ENCODE data around the gene PM20D1.
A peak's percentile ranks its signal among the peaks of the same experiment; 100 is the strongest.
"Not testable (repeated sequence)": the region's sequence is repeated elsewhere in the genome, so short reads cannot be mapped to it uniquely, and the experiment has no call there.

PM20D1 gene

DNA sequence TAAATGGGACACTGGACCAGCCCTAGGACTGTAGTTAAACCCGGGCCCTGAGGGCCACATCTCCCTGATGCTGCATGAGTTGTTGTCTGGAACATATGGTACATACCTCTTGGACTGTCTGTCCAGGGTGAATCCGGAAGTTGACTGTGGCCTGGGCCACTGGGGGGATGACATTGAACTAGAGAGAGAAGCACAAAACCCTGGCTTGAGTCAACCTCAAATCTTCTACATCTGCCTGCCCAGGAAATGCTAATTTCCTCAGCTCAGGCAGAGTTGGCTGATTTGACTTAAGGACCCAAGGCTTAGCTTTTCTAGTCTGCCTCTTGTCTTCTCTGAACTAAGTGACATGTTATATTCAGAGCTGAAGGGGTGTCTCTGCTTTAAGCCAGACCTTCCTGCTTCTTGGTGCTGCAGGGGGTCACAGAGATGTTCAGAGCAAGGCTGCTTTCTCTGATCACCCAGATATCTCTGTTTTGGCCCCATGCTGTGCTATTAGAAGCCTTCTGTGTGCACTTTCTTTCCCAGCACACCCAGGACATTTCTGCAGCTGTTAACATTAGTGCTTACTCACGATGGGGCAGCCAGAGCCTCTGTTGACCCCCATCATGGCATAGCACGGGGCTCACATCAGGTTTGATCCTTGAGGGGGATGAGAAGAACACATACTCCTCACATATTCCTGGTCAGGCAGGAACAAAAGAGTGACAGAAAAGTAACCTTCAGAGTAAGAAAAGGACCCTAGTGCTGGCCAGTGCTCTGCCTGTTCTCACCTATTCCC, 9.6 kb downstream of the PM20D1 start:
- no peak for DNase-seq

GRCh38 chr1:205837382-205837970, 12.5 kb downstream of the PM20D1 start:
- DNase-seq: peak; percentile 23

GRCh38 chr1:205834751-205835150, 15.2 kb downstream of the PM20D1 start:
- no peak for DNase-seq

- no peak for DNase-seq
These were observed 17.6 kb downstream of the PM20D1 start for GRCh38 chr1:205832326-205832751.

DNA sequence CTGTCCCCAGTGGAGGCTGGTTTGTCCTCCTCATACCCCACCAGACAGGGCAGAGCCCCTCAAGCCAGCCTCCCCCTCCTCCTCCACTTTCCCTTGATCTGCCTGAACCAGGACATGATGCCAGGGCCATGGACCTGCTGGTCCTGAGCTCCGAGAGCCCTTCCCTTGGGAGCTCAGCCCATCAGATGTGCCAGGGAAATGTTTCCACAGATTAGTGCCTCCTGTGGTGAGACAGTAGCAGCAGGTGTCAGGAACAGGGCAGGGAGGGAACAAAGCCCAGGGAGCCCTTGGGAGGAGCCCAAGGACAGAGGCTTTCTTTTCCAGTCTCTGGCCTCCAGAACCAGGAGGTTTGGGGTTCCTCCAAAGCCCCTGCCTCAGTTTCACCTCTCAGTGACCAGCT, 22.3 kb downstream of the PM20D1 start:
- DNase-seq: no peak

DNA sequence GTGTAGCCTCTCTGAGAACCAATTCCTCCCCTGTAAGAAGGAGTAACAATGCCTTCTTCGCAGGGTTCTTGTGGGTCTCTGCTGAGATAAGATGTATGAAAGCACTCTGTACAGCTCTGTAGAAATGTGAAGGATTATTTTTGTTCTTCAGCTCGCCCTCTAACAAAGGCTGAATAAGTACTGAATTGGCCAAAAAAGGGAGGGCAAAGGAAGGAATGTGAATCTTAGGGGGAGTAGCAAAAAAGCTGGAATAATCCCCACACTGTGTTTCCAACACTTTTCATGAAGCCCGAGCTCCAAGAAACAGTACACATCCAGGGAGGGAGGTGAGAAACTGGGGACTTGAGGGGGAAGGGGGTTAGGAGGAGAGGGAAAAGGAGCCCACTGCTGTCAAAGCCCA, 22.9 kb downstream of the PM20D1 start:
- DNase-seq: no peak

DNA sequence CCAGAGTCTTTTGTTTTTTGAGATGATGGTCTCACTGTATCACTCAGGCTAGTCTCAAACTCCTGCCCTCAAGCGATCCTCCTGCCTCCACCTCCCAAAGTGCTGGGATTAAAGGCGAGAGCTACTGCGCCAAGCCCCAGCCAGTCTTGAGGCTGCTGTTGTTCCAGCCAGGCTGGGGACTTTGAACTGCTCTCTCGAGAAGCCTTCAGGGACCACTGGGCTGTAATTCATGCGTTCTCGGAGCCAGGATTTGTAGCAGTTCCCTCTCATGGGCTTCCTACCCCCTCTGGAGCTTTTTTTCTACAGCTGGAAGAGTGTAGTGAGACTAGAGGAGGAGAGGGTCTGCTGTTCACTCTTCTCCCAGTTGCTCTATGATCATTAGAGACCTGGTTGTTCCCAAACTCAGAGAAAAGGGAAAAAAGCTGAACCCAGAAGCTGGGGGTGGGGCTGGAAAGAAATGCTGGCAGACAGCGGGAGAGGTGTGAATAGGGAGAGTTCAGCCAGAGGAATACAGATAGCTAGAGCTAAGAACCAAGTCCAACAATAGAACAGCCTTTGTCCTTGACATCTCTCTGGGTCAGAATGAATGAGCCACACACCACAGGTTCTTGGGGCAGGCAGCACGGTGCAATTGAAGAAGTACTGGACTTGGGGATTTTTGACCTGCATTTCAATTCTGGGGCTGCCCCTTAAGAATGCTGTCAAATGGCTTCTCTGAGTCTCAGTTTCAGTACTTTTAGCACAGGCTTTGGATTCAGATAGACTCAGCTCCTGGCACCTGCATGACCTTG, 23.7 kb downstream of the PM20D1 start:
- DNase-seq: no peak

DNA sequence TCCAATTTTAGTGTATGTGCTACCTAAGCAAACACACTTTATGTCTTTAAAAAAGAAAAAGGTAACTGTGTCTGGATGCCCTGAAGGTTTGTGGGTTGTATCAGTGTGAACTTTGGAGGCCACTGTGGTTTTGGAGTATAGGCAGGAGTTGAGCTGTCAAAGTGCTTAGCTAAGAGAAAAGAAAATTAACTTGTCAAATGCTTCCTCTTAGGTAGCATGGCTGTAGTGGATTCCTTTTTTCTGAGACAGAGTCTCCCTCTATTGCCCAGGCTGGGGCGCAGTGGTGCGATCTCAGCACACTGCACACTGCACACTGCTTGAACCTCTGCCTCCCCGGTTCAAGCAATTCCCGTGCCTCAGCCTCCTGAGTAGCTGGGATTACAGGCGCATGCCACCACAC, 25.8 kb downstream of the PM20D1 start:
- DNase-seq: no peak

DNA sequence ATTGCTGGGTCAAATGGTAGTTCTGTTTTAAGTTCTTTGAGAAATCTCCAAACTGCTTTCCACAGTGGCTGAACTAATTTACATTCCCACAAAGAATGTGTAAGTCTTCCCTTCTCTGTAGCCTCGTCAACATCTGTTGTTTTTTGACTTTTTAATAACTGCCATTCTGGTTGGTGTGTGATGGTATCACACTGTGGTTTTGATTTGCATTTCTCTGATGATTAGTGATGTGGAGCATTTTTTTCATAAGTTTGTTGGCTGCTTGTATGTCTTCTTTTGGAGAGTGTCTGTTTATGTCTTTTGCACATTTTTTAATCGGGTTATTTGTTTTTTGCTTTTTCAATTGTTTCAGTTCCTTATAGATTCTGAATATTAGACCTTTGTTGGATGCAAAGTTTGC, 26.7 kb downstream of the PM20D1 start:
- not testable (repeated sequence) for DNase-seq

DNA sequence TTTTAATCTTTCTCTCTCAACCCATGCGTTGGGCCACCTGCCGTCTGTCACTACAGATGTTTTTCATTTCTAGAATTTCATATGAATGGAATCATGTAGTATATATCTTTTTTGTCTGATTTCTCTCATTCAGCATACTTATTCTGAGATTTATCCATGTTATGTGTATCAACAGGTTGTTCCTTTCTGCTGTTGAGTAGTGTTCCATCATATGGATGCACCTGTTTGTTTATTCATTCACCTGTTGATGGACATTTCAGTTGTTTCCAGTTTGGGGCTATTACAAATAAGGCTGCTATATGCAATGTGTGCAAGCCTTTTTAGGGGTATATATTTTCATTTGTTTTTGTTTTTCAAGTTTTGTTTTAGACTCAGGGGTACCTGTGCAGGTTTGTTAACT, 27.5 kb downstream of the PM20D1 start:
- DNase-seq: no peak

DNA sequence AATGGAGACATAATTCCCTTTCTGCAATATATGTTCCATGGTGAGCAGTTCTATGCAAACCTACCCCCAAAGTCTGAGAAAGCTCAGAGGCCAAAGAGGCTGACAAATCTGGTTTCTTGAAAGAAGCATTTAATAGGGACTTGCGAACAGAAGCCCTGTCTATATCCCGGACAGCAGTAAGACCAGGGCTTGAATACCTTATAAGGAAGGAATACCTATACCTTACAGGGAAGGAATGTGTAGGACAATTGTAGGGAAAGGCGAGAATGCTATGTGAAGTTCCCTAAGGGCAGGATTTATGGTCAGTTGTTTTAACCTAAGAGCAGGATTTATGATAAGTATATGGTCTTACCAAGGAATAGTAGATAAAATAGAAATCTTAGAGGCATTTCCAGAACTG, 31.9 kb downstream of the PM20D1 start:
- no peak for DNase-seq

DNA sequence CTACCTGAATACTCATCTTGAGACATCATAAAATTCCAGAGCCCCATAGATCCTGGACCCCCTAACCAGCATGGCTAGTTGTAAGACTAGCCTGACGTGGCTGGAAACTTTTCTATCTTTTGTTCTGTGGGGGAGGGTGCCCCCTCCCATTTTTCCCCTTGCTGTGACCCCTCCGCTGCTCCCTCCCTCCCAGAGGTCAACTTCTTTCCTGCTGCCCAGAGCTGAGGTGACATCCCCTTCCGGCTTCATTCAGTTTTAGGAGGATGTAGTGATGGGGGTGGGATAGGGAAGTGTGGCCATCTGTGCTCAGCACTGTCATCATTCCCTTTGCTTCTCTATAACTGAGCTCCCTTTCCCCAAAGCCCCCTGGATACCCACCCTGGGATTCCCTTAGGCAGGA, 32.6 kb downstream of the PM20D1 start:
- no peak for DNase-seq

- peak; percentile 52 for DNase-seq
These were observed 36.2 kb downstream of the PM20D1 start for GRCh38 chr1:205813755-205814058.

DNA sequence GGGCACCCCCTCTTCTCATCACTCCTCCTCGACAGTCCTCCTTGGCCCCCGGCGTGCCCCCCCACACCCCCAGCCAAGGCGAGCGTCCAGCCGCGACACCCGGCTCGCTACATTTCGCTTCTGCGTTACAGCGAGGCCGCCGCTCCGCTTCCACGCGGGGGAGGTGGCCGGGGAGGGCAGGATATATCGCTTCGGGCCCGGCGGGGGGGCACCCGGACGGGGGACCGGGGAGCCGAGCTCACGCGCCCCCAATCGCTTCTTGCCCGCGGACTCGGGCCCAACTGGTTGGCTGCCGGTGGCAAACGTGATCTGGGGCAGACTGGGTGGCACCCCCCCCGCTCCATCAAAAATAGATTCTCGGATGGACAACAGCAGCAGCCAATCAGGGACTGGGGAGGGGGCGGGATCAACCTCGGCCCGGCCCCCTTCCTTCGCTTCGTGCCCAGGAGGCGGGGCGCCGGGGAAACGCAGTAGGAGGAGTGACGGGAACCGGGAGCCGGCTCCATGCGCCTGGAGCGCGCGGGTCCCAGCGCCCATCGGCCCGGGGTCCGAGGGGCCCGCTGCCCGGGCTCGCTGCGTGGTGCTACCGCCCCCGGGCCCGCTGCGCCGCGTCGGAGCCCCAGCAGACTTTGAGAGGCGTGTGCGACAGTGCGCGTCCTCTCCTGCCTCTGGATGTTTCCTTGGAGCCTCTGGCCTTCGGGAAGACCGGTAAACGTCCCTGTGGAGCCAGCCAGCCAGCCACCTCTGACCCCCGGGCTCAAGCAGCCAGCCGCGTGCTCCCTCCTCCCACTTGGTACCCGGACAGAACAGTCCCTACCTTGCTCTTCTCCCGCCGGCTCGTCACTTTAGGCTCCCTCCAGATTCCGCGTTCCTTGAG, 36.8 kb downstream of the PM20D1 start, which contains the start of gene SLC41A1:
Gene SLC41A1 (minus strand): TSS at position 321 of the 877 bp plus-strand sequence. CDS start 2,757 bp downstream, outside the sequence.
- peak; percentile 82 for DNase-seq

DNA sequence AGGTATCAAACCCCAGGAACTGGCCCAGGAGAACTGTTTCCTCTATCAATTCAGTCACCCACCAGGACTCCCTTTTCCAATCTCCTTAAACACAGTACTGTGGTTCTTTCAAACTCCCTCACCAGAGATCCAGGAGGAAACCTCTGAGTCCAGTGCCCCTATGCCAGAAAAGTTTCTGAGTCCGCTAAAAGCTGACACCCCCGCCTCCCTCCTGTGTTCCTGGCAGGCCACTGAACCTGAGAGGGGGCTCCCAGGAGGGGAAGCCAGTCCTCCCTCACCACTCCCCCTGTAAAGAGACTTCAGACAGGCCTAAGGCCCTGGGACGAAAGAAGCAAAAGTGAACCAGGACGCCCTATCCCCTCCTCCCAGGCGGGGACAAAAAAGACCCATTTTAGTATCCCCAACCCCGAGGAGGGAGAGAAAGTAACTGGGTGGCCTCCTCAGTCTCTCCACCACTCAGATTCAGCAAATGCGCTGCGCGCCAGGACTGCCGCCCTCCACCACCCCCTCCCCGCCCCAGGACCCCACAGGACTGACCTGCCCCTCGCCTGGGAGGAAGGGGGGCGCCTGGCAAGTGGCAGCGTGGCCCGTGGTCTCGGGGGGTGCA, 37.6 kb downstream of the PM20D1 start:
- no peak for DNase-seq

GRCh38 chr1:205811660-205812059, 38.3 kb downstream of the PM20D1 start:
- DNase-seq: no peak

DNA sequence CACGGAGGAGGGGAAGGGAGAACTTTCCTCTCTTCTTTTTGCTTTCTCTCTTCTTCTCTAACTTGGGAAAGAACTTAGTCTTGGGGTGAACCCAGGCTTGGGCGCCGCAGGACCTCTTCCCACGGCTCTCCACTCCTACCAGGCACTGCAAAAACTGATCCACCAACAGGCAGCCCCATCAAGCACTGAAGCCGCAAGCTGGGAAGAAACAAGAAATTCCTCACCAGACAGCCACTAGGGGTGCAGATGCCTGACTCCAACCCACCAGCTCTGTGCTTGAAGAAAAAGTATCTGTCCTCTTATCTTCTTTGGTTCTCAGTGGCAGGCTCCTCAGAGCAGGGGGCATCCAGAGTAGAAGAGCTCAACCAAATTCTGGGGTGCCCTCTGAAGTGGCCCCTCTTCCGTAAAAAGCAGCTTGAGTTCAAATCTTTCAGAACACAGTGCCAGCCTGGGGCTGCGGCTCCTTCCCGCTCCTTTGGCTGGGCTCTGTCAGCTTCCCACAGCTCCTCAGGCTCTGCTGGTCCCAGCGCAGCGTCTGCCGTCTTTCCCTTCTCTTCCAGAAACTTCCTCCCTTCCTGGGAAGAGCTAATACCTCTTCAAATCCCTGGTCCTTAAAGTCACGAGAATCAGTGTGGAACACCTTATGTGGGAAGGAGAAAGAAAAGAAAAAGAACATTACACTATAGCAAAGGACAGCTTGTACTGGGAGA, 39.3 kb downstream of the PM20D1 start:
- no peak for DNase-seq

- DNase-seq: no peak
These were observed 40.0 kb downstream of the PM20D1 start for GRCh38 chr1:205809942-205810345.

DNA sequence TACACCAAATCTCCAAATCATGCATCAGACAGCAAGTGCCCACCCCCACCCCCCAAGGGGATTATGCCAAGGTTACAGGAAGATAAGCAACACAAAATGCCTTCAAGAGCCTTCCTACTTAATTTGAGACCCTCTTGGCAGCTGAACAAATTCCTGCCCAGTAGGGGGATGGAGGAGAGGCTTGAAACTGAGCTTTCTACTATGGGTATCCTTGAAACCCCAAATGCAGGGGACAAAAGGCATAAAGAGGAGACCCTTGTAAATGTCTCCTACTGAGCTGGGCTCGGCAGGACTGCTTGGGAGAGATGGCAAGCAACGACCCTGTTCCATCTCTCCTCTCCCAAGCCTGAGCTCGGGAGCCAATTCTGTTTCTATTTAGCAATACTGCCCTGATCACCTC, 40.5 kb downstream of the PM20D1 start:
- no peak for DNase-seq

DNA sequence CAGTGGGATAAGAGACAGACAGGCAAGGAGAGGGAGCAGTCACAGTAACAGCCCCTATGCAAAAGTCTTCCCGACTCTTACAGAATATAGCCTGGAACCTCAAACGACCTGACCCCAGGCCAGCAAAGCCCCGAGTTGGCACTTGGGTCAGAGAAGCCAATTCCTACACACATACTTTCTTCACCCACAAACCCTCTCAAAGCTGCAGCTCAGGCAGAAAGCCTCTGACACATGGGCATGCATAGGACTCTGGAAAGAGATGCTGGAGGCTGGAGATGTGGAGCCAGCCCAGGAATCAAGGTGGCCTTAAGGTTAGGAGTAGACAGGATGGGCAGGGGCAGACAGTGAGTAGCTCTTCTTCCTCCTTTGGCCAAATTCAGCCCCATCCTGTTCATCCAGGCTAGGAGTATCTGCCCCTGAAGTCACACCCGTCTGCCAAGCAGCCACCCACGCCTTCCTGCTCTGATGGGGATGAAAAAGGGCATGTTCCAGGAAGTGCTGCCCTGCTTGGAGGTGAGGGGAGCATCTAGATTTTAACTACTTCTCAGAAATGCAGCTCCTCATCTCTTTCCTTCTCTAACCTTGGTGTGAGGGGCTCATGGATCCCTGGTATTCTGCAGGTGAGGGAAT, 44.7 kb downstream of the PM20D1 start:
- DNase-seq: no peak

DNA sequence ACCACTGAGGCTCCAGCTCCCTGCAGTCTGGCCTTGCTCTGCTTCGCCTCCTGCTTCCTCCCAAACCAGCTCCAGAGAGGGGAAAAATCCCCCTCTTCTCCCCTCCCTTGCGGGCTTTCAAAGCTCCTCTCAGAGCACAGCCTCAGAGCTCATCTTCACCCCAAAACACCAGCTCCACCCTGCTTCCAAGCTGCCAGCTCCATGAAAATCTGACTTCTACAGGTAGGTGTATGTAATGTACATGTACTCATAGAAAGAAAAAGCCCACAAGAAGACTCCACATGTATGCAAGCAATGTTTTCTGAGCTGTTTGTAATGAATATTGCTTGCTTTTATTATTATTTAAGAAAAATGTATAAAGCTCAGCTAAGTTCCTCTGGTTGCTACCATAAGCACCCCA, 45.3 kb downstream of the PM20D1 start:
- DNase-seq: no peak
